Heart right ventricle (tissue), 16 donors: ENCODE results near the gene ADAMTS17. TPM values are rescaled to one million over a fixed set of nuclear protein-coding genes. Genes with fewer than 3 reads are reported as not detected.

Experiments
- ATAC-seq, 8 donors: fragments of 200-7000 bp; cut with Tn5 transposase; one replicate each; pipeline ENCODE4 v1.9.1; 2020; ENCODE audit warnings: mild to moderate bottlenecking in 8 of 8, moderate library complexity in 8 of 8, moderate number of reproducible peaks in 1 of 8
- DNase-seq, 2 donors: peaks; one replicate each; pipeline ENCODE4 v3.0.0-alpha.2; 2020
- H3K27ac ChIP-seq, 10 donors: fragments of 200-600 bp; sonication (generic) in 2 of 10; one replicate each; pipeline versions ENCODE4 v1.5.0 to v1.8.0; 2020 to 2022; ENCODE audit warnings: mild to moderate bottlenecking in 3 of 10
- H3K27me3 ChIP-seq, 7 donors: fragments of 200-600 bp; one replicate each; pipeline ENCODE4 v1.8.0; 2021 to 2022; ENCODE audit warnings: mild to moderate bottlenecking in 2 of 7
- H3K36me3 ChIP-seq, 9 donors: fragments of 200-600 bp; sonication (generic) in 1 of 9; one replicate each; pipeline versions ENCODE4 v1.5.0 to v1.8.0; 2020 to 2022; ENCODE audit warnings: mild to moderate bottlenecking in 2 of 9
- H3K4me1 ChIP-seq, 9 donors: fragments of 200-600 bp; sonication (generic) in 1 of 9; one replicate each; pipeline versions ENCODE4 v1.5.0 to v1.8.0; 2020 to 2022; ENCODE audit warnings: mild to moderate bottlenecking in 4 of 9
- H3K4me3 ChIP-seq, 10 donors: fragments of 200-600 bp; sonication (generic) in 2 of 10; one replicate each; pipeline versions ENCODE4 v1.5.0 to v1.8.0; 2020 to 2022; ENCODE audit warnings: mild to moderate bottlenecking in 7 of 10, moderate library complexity in 2 of 10
- H3K9me3 ChIP-seq, 11 donors: fragments of 200-600 bp in 10 of 11; sonication (generic) in 2 of 11; one replicate each; pipeline versions ENCODE4 v1.5.0 to v1.8.0; 2013 to 2022; ENCODE audit warnings: mild to moderate bottlenecking in 2 of 11, control low read depth in 1 of 11, moderate library complexity in 1 of 11
- CTCF ChIP-seq, 9 donors: fragments of 200-600 bp; sonication (generic) in 2 of 9; IDR thresholded peaks; one replicate each; pipeline versions ENCODE4 v1.5.0 to v1.8.0; 2021 to 2022; ENCODE audit warnings: antibody characterized with exemption in 9 of 9, mild to moderate bottlenecking in 5 of 9, moderate library complexity in 1 of 9
- WGBS, 2 donors: extraction: QIAGEN DNeasy Blood & Tissue Kit; methylation state at CpG; one replicate each; pipeline ENCODE4 v1.1.7; 2013; ENCODE audit warnings: inconsistent platforms in 1 of 2; 5-methylcytosine and 5-hydroxymethylcytosine counted together
- intact Hi-C, 10 donors: fragments of 100-400 bp; cut with DNase I; formaldehyde crosslinking; loops; one replicate each; pipeline versions ENCODE4 v1.11.1 to v1.14.2; 2022
- polyA plus RNA-seq, 2 donors: library from polyadenylated mRNA; stranded (reverse); fragments of 200-250 nt; gene quantifications; one replicate each; pipeline ENCODE4 v1.2.3, GENCODE V29; 2013
- total RNA-seq, 10 donors: library from RNA; stranded (reverse); fragmentation: NEBNext Ultra II Directional in 3 of 10; extraction: Animal tissue kit (Norgen Biotek cat#: 25700) in 3 of 10; gene quantifications; one replicate each; pipeline versions ENCODE4 v1.2.1 to v1.2.4, GENCODE V29; 2021 to 2023
- donor health status: Arrhythmogenic right ventricular cardiomyopathy.
- donor health status: ischemic (EF 13 %, LVEDD 7.1; RV severe dilation, severe dysfunction).
- donor health status: healthy with polysubstance abuse.
- donor health status: DM: no; HTN: yes; CAD: no.
- donor health status: DM: no; HTN: no; CAD: no.
- donor health status: ischemic (EF 25% LVEDD 6.9; RV normal size, moderate dysfunction).
- donor health status: ischemic (EF 25% LVEDD 5.7; RV mildly dilated, moderate dysfunction).
- donor health status: healthy.
- donor health status: DM: yes; HTN: yes; CAD: no.
- donor health status: Ischemic cardiomyopathy.
- donor health status: ischemic (EF 35%, LVEDD 5.7; RV mildly dilated, moderate dysfunction).
- donor health status: nonischemic (EF 11% LVEDD 7.7; RV severe dilation, severe dysfunction).
- donor health status: DM: yes; HTN: yes; CAD: no.
- donor health status: PGD.
- donor health status: ischemic (EF 29% LVEDD 5.4; RV normal size, mild dysfunction).
- donor health status: nonischemic (EF 23%, LVEDD 6.1; RV moderate dilation, normal function).

Gene ADAMTS17
- total and polyA plus RNA-seq, 12 donors, result 0.47 to 5.0 (median 1.2) TPM

- no peak for TF ChIP-seq CTCF (IDR thresholded peaks at IDR 0.05)
Observed at GRCh38 chr15:100210338-100210737, 131.4 kb downstream of the ADAMTS17 start.

GRCh38 chr15:100208921-100209603, 132.7 kb downstream of the ADAMTS17 start:
- intact Hi-C loops, result loop anchor here in 1 of 10 donors (5.0 kb wide), 1 partner anchor 92 kb away; no protein-coding TSS in a partner anchor
- Histone ChIP-seq H3K27ac (no peak overlapping the region), H3K36me3 (no peaks in the 10 kb centered on the region), H3K4me3 (no peak overlapping the region), H3K27me3 (no peaks in the 10 kb centered on the region), H3K4me1 (peaks cover 0 to 16% (median 10%) of the 10 kb centered on the region in 9 donors), H3K9me3 (no peaks in the 10 kb centered on the region)
- 74 to 76% methylated on average over 13 of the region's 13 CpGs for WGBS, 2 donors
- TF ChIP-seq CTCF (IDR thresholded peaks at IDR 0.05), result no peak
- no peak for DNase-seq
- no peak for ATAC-seq

More at GRCh38 chr15:100210338-100210737, 131.4 kb downstream of the ADAMTS17 start:
- intact Hi-C loops, result loop anchor here in 3 of 10 donors (10.0 kb wide), 2 partner anchors 64 to 124 kb away; no protein-coding TSS in a partner anchor
- Histone ChIP-seq H3K27ac (no peak overlapping the region), H3K27me3 (no peaks in the 10 kb centered on the region), H3K36me3 (no peaks in the 10 kb centered on the region), H3K4me1 (peaks cover 0 to 17% (median 10%) of the 10 kb centered on the region in 9 donors), H3K9me3 (no peaks in the 10 kb centered on the region), H3K4me3 (no peak overlapping the region)
- ATAC-seq (no peak), DNase-seq (no peak)
- WGBS, 2 donors, result 92 to 96% methylated on average over 5 of the region's 5 CpGs

GRCh38 chr15:100207053-100207452, 134.7 kb downstream of the ADAMTS17 start:
- Histone ChIP-seq H3K27me3 (no peaks in the 10 kb centered on the region), H3K4me1 (peaks cover 0 to 12% (median 7%) of the 10 kb centered on the region in 9 donors), H3K4me3 (no peak overlapping the region), H3K36me3 (no peaks in the 10 kb centered on the region), H3K27ac (no peak overlapping the region), H3K9me3 (no peaks in the 10 kb centered on the region)
- ATAC-seq, result peak in 6 of 8 donors; percentile 50 to 86 (median 65)
- intact Hi-C loops, result loop anchor here in 1 of 10 donors (5.0 kb wide), 1 partner anchor 90 kb away; no protein-coding TSS in a partner anchor
- WGBS, 2 donors, result 40 to 54% methylated on average over 2 of the region's 2 CpGs
- TF ChIP-seq CTCF (IDR thresholded peaks at IDR 0.05), result no peak
- no peak for DNase-seq

GRCh38 chr15:100206643-100207042, 135.1 kb downstream of the ADAMTS17 start:
- ATAC-seq (no peak), DNase-seq (no peak)
- H3K4me3 ChIP-seq, result no peak overlapping the region
- no peaks in the 10 kb centered on the region for H3K9me3 ChIP-seq
- no peak overlapping the region for H3K27ac ChIP-seq
- intact Hi-C loops, result loop anchor here in 1 of 10 donors (5.0 kb wide), 1 partner anchor 89 kb away; no protein-coding TSS in a partner anchor
- H3K36me3 ChIP-seq, result no peaks in the 10 kb centered on the region
- 58 to 59% methylated on average over 7 of the region's 7 CpGs for WGBS, 2 donors
- TF ChIP-seq CTCF (IDR thresholded peaks at IDR 0.05), result no peak
- H3K4me1 ChIP-seq, result peaks cover 0 to 11% (median 5%) of the 10 kb centered on the region in 9 donors
- no peaks in the 10 kb centered on the region for H3K27me3 ChIP-seq
